NCI-H1092 (cell line): ENCODE results near the gene DHRSX.
"Not testable (repeated sequence)": the region's sequence is repeated elsewhere in the genome, so short reads cannot be mapped to it uniquely, and the experiment has no call there.

Experiments used
- DNase-seq: peaks from one replicate; lab custom pipeline; 2025; lab: John Stamatoyannopoulos, UW

Gene DHRSX

DNA sequence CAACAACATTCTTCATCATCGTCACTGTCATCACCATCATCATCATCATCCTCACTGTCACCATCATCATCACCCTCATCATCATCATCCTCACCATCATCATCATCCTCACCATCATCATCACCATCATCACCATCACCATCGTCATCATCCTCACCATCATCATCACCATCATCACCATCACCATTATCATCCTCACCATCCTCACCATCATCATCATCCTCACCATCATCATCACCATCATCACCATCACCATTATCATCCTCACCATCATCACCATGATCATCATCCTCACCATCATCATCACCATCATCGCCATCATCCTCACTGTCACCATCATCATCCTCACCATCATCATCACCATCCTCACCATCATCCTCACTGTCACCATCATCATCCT lies 18.9 kb upstream of the DHRSX start:
- not testable (repeated sequence) for DNase-seq

GRCh38 chrX:2517055-2517454 lies 16.3 kb upstream of the DHRSX start:
- DNase-seq, result no peak

GRCh38 chrX:2516623-2517022 lies 15.8 kb upstream of the DHRSX start:
- no peak for DNase-seq

DNA sequence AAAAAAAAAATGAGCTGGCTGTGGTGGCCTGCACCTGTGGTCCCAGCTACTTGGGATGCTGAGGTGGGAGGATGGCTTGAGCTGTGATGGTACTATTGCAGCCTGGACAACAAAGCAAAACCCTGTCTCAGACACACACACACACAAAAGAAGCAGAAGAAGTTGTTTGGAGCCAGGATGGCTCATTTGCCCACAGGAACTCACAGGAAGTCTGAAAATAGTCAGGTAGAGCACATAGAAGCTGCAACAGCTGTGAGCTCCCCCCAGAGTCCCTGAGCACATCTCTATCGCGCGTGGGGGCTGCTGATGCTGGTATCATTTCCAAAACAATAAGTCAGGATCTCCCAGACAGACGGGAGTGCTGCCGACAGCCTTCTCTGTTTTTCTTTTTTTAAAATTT lies 13.4 kb upstream of the DHRSX start:
- DNase-seq, result no peak

DNA sequence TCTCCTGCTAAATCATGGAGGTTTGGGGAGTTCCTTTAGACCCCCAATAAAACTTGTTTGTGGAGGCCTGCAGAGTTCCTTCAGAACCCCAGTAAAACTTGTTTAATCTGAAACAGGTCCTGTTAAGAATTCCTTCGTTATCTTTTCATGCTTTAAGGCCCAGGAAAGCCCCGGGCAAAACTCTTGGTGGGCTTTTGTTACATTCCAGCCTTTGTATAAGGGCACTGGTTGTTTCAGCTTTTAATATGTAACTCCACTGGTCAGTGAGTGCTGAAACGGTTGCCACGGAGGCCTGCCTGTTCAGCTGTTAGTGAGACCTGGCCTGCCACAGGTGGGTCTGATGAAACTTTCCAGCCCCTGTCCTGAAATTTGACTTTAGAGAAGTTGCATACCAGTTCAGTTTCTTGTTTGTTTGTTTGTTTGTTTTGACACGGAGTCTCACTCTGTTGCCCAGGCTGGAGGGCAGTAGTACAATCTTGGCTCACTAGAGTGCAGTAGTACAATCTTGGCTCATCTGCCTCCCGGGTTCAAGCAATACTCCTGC lies 12.4 kb upstream of the DHRSX start:
- DNase-seq, result no peak

DNA sequence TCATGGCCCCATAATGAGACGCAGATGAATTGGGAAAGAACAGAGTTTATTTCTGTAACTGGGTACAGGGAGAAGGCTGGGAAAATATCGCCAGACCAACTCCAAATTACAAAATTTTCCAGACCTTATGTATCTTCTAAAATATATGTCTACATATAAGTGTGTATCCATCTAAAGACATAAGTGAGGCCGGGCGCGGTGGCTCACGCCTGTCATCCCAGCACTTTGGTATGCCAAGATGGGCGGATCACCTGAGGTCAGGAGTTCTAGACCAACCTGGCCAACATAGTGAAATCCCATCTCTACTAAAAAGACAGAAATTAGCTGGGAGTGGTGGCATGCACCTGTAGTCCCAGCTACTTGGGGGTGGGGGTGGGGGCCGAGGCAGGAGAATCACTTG lies 11.7 kb upstream of the DHRSX start:
- DNase-seq, result no peak

DNA sequence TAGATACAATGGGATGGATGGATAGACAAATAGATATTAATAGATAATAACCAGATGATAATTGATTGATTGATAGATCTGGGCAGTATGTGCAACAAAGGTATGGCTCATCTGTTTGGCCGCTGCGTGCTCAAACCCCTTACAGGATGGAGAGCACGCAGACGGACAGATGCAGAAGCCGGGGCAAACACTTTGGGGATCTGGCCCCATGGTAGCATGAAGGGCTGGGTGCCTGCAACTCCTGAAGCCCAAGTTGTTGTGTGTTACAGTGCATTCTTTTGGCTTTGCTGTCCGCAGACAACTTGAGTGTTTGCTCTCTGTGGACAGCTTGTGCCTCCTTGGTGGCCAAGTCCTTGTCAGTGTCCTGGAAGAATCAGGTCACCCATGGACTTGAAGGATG lies 10.6 kb upstream of the DHRSX start:
- no peak for DNase-seq

- DNase-seq, result no peak
These were observed 8.0 kb upstream of the DHRSX start for GRCh38 chrX:2508648-2509335.

- DNase-seq, result no peak
These were observed 7.3 kb upstream of the DHRSX start for GRCh38 chrX:2507904-2508627.

GRCh38 chrX:2507196-2507595 lies 6.4 kb upstream of the DHRSX start:
- no peak for DNase-seq

- DNase-seq, result not testable (repeated sequence)
These were observed 4.6 kb upstream of the DHRSX start for GRCh38 chrX:2505341-2505740.

GRCh38 chrX:2504706-2505332 lies 4.0 kb upstream of the DHRSX start:
- DNase-seq, result no peak

DNA sequence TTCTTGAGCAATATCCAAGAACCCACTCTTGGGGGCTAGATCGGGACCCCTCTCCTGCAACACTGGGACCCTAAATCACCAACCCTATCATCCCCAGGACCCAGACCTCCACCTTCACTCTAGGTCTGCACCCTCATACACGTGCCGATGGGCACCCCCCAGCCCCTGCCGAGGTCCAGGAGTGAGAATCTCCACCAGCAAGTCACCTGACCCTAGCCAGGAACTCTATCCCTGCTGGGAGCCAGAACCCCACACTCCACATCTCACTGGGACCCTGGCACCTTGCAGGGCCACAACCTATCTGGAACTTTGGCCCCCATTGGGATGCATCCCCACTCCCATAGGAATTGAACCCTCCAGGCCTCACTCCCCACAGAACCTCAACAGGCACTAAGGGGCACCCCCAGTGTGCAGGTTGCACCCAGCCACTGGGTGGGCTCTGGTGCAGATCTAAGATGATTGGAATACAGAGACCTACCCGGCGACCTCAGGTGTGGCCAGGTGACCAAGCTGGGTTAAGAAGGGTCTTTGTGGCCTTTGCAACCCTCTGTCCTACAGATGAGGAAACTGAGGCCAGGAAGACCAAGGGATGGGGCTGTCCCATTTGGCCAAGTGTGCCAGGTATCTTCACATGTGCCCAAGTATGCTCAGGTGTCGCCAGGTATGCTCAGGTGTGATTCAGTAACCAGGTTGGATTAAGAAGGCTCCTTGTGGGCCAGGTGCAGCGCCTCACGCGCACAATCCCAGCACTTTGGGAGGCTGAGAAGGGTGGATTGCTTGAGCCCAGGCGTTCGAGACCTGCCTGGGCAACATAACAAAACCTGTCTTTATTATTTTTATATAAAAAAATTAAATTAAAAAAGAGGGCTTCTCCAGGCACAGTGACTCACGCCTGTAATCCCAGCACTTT lies 3.1 kb upstream of the DHRSX start:
- DNase-seq, result no peak

- no peak for DNase-seq
These were observed 2.1 kb upstream of the DHRSX start for GRCh38 chrX:2502668-2503519.

GRCh38 chrX:2502120-2502667 lies 1.4 kb upstream of the DHRSX start:
- DNase-seq, result no peak

- DNase-seq, result no peak
These were observed 855 bp upstream of the DHRSX start for GRCh38 chrX:2501559-2502102.

DNA sequence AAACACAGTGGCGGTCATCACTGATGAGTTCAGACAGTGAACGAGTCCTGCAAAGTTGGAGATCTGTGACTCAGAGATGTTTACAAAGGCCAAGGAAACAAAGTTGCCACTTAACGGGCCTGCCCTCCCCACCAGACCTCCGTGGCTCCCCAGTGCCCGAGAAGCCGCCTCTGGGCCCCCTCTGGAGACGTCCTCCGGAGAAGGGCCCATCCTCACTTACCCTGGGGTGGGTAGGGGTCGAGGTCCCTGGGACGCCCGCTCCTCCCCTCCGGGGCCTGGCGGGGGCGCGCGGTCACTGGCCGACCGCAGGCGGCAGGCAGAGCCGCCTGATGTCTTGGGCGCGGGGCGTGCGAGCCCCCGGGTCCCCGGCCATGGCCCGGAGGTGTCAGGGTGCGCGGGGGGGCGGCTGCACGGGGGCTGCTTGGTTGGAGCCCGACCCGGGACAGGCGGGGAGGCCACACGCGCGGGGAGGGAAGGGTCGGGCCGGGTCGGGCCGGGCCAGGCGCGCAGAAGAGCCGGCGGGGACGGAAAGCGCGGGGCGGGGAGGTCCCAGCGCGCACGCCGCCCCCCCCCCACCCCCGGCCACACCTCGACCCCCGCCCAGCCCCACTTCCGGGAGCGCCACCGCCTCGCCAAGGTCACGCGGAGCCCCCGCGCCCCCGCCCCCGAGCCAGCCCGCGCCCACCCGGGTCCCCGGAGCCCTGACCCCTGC lies 529 bp downstream of the DHRSX start:
- DNase-seq, result no peak

DNA sequence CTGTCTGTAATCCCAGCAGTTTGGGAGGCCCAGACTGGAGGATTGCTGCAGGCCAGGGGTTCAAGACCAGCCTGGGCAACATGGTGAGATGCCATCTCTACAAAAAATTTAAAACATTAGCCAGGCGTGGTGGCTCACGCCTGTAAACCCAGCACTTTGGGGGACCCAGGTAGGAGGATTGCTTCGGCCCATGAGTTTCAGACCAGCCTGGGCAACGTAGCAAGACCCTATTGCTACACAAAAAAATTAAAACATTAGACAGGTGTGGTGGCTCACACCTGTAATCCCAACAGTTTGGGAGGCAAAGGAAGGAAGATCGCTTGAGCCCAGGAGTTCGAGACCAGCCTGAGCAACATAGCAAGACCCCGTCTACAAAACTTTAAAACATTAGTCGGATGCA lies 1.3 kb downstream of the DHRSX start:
- no peak for DNase-seq

GRCh38 chrX:2498781-2499302 lies 1.9 kb downstream of the DHRSX start:
- DNase-seq, result no peak
